Astrocyte of the hippocampus (primary cell): ENCODE results near the gene IL10RA.

Source experiments
- DNase-seq: peaks from one replicate; pipeline ENCODE4 v3.0.0; 2011; ENCODE audit warnings: low read depth, low spot score

Gene IL10RA

DNA sequence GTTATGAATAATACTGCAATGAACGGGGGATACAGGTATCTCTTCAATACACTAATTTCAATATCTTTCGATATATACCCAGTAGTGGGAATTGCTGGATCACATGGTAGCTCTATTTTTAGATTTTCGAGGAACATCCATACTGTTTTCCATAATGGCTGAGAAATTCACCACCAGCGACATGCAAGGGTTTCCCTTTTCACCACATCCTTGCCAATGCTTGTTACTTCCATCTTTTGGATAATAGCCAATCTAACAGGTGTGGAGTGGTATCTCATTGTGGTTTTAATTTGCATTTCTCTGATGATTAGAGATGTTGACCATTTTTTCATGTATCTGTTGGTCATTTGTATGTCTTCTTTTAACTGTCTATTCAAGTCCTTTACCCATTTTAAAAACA, 5.9 kb downstream of the IL10RA start:
- DNase-seq: no peak

DNA sequence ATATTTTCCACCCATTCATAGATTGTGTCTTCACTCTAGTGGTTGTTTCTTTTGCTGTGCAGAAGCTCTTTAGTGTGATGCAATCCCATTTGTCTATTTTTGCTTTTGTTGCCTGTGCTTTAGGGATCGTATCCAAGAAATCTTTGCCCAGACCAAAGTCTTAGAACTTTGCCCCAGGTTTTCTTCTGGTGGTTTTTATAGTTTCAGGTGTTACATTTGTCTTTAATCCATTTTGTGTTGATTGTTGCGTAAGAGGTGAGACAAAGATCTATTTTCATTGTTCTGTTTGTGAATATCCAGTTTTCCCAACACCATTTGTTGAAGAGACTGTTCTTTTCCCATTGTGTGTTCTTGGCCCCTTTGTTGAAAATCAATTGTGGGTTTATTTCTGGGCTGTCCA, 6.4 kb downstream of the IL10RA start:
- no peak for DNase-seq

DNA sequence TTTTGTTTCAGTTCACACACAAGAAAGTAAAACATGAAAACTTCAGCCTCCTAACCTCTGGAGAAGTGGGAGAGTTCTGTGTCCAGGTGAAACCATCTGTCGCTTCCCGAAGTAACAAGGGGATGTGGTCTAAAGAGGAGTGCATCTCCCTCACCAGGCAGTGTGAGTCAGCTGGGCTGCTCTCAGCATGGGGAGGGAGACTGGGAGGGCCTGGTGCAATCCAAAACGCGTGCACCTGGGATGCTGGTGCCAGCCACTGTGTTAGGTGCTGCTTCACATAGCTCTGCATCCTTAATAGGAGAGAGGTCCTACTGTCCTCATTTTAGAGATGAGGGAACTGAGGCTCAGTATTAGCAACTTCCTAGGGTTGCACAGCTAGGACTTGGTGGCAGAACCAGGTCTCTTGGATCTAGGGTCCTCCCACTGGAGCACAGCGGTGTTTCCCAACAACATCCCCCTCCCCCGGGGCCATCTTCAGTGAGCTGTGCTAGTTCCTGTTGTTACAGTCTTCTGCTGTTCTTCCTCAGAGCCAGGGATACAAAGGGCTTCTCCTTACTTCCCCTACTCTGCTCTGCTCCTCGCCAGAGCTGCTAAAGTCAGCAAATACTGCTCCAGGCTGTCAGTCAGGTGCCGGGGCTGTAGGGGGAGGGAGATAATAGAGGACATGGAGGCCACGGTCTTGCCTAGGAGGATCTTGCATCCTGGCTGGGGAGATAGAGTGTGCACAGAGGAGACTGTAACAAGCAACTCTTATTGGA, 8.0 kb downstream of the IL10RA start:
- no peak for DNase-seq

DNA sequence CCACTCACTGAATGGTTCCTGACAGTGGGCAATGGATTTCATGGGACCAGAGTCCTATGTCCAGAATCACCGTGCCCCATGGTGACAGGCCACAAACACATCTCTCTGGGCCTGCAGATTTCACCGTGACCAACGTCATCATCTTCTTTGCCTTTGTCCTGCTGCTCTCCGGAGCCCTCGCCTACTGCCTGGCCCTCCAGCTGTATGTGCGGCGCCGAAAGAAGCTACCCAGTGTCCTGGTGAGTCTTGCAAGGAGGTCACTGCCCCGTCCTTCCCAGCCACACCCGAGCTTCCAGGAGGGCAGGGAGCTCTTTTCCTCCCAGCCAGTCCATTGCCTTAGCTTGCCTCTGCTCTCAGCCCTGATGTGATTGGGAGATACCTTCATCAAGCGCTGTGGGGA, 9.3 kb downstream of the IL10RA start:
- no peak for DNase-seq

DNA sequence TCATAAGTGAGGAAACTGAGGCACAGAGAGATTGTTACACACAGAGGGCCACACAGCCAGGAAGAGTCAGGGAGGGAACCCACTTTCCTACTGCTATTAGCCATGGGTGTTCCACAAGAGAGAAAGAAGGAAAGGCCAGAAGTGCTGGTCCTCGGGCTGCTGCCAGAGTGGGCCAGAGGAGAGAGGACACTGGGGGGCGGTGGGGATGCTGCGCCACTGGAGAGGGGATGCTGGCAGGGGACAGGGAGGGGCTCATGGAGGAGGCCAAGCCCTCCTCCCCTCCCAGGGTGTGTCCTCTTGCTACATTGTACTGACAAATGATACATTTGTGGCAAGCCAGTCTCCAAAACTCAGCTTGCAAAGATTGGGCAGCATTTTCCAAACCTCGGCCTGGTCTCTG, 9.9 kb downstream of the IL10RA start:
- no peak for DNase-seq

DNA sequence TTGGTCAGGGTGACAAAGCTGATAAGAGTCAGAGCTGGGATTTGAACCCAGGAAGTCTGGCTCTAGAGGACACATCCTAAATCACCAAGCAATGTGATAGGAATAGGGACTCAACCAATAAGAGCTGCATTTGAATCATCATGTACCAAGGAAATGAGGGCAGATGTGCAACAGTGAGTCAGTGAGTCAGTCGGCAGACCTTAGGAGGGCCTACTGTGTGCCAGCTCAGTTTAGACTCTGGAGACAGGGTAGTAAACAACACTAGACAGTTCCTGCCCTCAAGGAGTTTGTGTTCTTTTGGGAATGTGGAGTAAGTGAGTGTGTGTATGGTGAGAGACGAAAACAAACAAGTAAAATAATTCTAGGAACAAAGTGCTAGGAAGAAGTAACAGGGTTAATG, 11.2 kb downstream of the IL10RA start:
- no peak for DNase-seq

DNA sequence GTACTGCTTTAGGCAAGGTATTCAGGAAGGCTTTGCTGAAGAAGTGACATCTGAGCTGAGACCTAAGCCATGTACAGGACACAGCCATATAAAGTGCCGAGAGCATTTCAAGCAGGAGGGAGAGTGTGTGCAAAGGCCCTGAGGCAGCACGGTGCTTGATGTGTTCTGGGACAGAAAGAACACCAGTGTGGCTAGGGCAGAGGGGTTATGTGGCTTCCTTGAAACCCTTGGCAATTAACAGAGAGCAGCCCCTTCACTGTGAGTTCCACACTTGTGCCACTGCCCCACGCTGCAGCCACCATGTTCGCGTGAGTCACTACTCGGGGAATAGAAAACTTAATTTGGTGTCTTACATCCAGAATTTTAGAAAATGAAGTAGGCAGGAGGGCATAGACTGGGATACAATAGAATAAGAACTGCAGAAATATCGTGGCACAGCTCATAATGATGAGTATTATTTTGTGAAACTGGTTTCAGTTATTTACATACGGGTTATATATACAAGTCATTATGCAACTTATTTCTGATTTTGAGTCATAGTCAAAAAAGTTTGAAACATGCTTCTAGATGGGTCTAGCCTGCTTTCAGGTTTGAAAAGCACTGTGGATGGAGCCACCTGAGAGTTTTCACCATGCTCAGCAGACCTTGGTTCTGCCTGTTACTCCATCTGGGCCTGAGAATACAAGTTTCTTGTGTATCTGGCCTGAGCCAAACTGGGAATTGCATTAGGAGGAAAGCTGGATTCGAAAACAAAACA, 11.8 kb downstream of the IL10RA start:
- DNase-seq: no peak

DNA sequence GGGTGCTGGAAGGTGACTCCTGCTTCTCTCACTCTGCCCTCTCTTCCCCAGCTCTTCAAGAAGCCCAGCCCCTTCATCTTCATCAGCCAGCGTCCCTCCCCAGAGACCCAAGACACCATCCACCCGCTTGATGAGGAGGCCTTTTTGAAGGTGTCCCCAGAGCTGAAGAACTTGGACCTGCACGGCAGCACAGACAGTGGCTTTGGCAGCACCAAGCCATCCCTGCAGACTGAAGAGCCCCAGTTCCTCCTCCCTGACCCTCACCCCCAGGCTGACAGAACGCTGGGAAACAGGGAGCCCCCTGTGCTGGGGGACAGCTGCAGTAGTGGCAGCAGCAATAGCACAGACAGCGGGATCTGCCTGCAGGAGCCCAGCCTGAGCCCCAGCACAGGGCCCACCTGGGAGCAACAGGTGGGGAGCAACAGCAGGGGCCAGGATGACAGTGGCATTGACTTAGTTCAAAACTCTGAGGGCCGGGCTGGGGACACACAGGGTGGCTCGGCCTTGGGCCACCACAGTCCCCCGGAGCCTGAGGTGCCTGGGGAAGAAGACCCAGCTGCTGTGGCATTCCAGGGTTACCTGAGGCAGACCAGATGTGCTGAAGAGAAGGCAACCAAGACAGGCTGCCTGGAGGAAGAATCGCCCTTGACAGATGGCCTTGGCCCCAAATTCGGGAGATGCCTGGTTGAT, 12.6 kb downstream of the IL10RA start:
- DNase-seq: no peak

DNA sequence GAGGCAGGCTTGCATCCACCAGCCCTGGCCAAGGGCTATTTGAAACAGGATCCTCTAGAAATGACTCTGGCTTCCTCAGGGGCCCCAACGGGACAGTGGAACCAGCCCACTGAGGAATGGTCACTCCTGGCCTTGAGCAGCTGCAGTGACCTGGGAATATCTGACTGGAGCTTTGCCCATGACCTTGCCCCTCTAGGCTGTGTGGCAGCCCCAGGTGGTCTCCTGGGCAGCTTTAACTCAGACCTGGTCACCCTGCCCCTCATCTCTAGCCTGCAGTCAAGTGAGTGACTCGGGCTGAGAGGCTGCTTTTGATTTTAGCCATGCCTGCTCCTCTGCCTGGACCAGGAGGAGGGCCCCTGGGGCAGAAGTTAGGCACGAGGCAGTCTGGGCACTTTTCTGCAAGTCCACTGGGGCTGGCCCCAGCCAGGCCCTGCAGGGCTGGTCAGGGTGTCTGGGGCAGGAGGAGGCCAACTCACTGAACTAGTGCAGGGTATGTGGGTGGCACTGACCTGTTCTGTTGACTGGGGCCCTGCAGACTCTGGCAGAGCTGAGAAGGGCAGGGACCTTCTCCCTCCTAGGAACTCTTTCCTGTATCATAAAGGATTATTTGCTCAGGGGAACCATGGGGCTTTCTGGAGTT, 13.3 kb downstream of the IL10RA start:
- no peak for DNase-seq

DNA sequence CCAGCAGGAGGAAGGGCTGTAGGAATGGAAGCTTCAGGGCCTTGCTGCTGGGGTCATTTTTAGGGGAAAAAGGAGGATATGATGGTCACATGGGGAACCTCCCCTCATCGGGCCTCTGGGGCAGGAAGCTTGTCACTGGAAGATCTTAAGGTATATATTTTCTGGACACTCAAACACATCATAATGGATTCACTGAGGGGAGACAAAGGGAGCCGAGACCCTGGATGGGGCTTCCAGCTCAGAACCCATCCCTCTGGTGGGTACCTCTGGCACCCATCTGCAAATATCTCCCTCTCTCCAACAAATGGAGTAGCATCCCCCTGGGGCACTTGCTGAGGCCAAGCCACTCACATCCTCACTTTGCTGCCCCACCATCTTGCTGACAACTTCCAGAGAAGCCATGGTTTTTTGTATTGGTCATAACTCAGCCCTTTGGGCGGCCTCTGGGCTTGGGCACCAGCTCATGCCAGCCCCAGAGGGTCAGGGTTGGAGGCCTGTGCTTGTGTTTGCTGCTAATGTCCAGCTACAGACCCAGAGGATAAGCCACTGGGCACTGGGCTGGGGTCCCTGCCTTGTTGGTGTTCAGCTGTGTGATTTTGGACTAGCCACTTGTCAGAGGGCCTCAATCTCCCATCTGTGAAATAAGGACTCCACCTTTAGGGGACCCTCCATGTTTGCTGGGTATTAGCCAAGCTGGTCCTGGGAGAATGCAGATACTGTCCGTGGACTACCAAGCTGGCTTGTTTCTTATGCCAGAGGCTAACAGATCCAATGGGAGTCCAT, 14.1 kb downstream of the IL10RA start:
- no peak for DNase-seq

DNA sequence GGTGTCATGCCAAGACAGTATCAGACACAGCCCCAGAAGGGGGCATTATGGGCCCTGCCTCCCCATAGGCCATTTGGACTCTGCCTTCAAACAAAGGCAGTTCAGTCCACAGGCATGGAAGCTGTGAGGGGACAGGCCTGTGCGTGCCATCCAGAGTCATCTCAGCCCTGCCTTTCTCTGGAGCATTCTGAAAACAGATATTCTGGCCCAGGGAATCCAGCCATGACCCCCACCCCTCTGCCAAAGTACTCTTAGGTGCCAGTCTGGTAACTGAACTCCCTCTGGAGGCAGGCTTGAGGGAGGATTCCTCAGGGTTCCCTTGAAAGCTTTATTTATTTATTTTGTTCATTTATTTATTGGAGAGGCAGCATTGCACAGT, 14.6 kb downstream of the IL10RA start:
- DNase-seq: no peak

DNA sequence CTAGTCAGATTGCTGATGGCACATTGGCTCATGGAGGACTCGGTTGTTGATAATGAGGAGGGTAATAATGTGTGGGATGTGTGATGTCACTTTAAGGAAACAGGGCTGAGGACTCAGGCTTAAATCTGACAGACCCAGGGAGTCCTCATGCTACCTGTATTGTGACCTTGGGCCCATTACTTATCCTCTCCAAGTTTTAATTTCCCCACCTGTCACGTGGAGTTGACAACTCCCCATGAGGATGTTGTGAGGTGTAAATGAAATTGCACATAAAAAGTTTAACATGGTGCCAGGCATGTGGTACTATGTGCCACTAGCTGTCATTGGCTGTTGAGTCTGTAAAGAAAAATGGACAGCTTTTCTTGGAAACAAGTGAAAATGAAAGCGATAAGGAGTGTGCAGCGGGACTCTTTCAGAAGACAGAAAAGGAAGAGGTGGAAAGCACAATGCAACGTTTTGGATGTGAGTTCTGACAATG, 15.3 kb downstream of the IL10RA start:
- DNase-seq: no peak

DNA sequence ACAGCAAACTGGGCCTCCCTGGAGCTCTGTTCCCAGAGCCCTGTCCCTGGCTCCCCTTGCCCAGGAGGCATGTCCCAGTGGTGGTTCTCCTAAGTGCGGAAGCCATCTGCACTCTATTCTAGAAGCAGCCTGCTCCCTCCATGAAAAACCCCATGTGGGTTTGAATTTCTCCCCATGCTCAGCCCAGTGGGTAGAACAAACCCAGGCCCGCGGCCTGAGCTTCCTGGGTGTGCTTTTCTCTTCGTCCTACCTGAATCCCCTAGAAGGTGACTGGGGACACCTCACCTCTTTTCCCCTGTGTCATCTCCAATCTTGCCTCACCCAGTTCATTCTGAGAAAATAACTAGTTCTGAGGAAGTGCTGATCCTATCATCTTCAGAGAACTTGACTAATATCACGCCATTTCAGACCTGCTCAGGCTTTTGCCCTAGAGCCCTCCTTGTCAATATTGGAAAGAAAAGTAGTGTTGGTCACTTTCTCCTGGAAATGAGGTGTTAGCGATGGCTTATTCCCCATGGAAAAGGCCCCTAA, 15.9 kb downstream of the IL10RA start:
- DNase-seq: no peak

DNA sequence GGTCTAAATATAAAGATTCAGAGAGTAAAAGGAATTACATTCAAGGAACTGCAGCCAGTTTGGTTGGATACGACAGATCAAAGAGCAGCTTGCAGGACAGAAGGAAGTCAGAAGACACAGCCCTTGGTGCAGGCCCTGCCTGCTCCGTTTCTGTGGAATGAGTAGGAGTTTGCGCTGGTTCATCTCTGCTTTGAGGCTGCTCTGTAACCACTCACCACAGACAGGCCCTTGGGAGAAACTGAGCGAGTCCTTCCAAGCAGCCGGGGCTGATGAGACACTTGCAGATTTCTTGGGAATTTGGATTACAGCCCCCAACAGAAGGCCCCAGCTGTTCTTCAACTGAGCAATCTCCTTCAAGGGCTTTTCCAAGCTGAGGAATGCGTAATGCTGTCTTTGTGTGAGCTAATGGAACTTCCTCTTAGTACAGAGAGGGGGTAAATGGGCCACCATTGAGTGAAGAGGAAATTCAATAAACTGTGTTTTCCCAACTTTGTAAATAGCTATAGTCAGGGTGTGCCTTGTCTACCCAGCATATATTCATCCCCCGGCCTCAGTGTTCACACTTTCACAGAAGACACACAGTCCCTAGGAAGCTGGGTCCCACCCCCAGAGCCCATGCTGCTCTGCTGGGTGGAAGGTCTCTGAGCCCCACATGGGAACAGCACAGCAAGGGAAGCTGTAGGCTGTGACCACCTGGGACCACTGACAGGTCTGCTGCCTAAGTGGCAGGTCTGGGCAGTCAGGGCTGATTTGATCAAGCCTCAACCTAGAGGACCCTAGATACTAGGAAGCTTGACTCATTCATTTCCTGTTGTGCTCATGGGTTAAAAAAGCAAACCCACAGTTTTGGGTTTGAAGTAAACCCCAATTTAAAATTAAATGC, 16.6 kb downstream of the IL10RA start:
- DNase-seq: no peak

DNA sequence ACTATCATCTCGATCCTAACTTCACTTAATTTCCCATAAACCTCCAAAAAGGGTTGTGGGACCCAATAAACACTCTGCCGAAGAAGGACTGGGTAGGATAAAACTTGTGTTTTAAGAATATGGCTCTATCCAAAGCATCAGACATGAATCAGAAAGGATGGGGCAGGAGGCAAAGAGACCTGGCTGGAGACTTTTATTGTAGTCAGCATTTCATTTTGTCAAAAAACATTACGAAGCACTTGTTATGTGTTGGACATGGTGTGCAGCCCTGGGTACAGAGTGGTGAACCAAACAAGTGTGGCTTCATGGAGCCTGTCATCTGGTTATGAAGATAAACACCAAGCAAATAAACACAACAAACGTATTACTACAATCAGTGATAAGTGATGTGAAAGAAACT, 17.3 kb downstream of the IL10RA start:
- no peak for DNase-seq

DNA sequence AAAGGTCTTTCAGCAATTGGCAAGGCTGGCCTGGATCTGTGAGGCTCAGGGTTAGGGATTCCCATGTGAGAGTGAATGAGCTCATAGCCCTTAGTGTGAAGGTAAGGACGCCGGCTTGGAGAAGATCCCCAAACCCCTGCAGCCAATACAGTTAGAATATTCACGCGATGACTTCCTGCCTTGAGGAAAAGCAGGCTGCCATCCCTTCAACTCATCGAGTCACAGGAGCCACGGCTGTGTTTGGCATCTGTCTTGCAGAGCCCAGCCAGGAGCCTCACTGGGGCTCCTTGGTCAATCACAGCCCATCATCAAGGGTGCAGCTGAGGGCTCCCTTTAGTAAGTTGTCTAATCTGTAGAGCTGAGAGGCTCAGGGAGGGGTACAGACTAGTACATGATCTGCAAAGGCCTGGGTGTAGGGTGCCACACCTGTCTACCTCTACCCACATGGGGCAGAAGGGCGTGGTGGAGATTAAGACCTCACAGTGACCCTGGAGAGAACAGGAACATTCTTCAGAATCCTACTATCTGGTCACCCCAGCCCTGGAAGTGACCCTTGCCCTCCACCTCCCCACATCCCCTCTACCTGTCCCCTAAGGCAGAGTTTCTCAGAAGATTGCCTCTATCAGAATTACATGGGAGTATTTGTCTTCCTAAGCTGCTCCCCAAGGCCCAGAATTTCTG, 18.5 kb downstream of the IL10RA start:
- DNase-seq: no peak

DNA sequence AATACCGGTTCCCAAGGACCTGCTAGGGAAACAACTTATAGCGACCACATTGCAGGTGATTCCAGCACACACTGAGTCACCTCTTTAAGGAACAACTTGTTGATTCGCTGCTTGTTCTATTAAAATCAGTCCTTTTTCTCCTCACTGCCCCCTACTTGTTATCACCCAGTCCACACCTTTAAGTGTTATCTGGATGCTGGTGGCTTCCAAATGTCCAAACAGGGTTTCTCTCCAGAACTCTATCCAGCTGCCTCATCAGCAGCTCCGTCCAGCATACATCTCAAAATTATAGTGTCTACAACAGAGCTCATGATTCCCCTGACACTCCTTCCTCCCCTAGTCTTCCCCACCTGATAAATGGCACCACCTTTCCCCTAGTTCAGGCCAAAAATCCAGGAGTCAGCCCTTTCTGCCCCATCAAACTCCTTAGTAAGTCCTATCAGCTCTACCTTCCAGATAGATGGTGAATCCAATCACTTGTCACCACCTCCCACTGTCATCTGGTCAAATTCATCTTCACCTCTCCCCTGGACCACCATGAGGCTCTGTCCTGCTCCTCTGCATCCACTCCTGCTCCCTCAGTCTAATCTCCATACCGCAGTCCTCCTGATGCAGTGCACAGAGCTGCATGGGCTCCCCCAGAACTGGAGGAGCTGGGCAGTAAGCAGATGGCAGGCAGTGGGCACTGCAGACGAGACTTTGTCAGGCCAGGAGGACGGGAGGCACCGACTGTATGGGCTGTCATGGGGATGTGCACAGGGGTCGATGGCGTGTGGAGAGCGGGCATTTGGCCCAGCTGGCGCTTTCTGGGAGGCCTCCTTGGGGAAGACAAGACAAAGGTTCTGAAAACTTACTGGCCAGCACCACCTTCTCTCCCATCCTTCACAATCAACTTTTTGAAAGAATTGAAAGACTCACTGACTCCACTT, 19.3 kb downstream of the IL10RA start:
- no peak for DNase-seq

DNA sequence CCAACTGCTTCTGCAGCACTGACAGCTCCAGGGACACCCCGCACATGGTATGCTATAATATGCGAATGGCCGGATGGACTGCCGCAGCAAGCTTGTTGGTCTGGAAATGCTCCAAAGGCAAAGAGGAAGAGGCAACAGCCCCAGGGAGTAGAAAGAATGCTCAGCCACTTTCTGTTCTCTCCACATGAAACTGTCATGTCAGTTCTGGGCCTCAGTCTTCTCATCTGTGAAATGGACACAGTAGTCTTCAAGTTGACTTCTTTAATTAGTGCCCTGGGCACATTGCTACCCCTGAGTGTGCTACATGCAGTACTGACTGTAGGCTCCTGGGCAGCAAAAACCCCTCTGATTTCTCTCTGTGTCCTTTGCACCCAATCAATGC, 19.9 kb downstream of the IL10RA start:
- no peak for DNase-seq
